GM19438 (cell line): ENCODE data around the gene TRMT6.

ENCODE experiments used
- ATAC-seq: cut with Tn5 transposase; IDR thresholded peaks from one replicate; pipeline ENCODE4 v1.9.1; 2021; ENCODE audit warnings: low read depth; ENCODE audit not compliant: unreplicated experiment

The TRMT6 gene

GRCh38 chr20:5908981-5909380 is 41.4 kb downstream of the TRMT6 start:
- no peak for ATAC-seq

GRCh38 chr20:5900908-5901307 is 49.4 kb downstream of the TRMT6 start:
- ATAC-seq = no peak

GRCh38 chr20:5899444-5899843 is 50.9 kb downstream of the TRMT6 start:
- no peak for ATAC-seq

GRCh38 chr20:5895626-5896025 is 54.7 kb downstream of the TRMT6 start:
- no peak for ATAC-seq

GRCh38 chr20:5893621-5894020 is 56.7 kb downstream of the TRMT6 start:
- ATAC-seq = no peak

DNA sequence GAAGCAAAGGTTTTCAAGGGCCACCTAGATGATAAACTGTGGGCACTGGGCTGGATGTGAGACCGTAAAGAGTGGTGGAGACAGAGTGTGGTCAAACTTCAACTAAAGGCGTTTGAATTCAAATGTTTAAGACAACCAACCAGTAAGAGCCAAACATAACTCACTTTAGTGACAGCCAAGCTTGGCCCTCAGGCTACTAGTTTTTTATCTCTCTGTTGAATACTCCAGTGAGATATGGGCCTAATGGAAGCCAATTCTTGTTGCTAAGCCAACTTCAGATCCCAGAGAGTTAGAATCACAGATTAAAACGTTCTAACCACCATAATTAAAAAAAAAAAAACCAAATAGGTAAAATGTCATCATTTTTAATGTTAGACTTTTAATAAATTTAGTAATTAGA is 57.3 kb downstream of the TRMT6 start:
- no peak for ATAC-seq

- ATAC-seq = no peak
Measured at GRCh38 chr20:5890773-5891441, 59.4 kb downstream of the TRMT6 start.

DNA sequence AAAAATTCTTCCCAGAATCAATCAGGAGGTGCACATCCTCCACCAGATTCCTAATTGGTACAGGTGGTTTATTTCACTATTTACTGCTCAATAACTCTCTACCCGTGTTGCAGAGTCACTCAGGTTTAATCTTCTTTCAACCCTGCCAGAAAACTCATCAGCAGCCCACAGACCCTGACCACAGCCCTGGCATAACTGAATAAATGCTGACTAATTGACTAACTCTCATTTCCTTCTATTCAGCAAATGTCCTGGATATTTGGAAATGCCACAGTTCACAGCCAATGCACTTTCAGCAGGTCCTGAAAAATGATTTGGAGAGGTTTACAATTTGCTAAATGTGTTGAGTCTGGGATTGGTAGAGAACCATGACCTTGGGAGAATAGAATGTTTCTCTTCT is 62.3 kb downstream of the TRMT6 start:
- ATAC-seq = no peak

DNA sequence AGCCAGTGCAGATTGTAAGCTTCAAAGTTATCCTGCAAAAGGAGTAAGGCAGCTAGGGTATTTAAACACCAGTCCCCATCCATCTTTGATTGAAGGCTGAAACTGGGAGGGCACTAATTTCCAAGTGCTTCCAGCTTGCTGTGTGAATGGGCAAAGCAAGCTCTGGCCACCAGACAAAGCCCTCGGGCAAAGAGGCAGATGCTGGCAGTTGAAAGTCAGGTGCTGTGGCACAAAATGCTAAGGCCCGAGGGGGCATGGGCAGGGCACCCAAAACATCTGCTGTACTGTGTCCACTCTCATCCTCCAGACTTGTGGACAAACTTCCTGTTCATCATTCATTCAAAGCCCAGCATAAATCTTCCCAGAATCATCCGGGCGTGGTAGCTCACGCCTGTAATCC is 62.9 kb downstream of the TRMT6 start:
- no peak for ATAC-seq
